Mesendoderm (in vitro differentiated cells): ENCODE measurements around the gene HMCN2.

Source experiments
- DNase-seq: peaks from one replicate; pipeline ENCODE4 v3.0.0; 2013
- H2AK5ac ChIP-seq: 2 replicates; pipeline ENCODE4 v1.6.1; 2013; ENCODE audit warnings: low read length, inconsistent platforms
- H2BK120ac ChIP-seq: 2 replicates; pipeline ENCODE4 v1.6.1; 2013; ENCODE audit warnings: low read depth, mild to moderate bottlenecking, low read length, moderate library complexity, mixed read lengths
- H2BK15ac ChIP-seq: replicated peaks from 2 replicates; pipeline ENCODE4 v1.6.1; 2013; ENCODE audit warnings: low read depth, mild to moderate bottlenecking, moderate library complexity
- H2BK5ac ChIP-seq: 2 replicates; pipeline ENCODE4 v1.6.1; 2013; ENCODE audit warnings: low read length, inconsistent platforms
- H3K18ac ChIP-seq: 2 replicates; pipeline ENCODE4 v1.6.1; 2013; ENCODE audit warnings: mild to moderate bottlenecking, low read length, mixed read lengths
- H3K23ac ChIP-seq: one replicate; pipeline ENCODE4 v1.6.1; 2013; ENCODE audit warnings: low read length
- H3K27ac ChIP-seq: 2 replicates; pipeline ENCODE4 v1.5.1; 2013; ENCODE audit warnings: low read depth, mild to moderate bottlenecking, inconsistent platforms, low read length, moderate library complexity
- H3K27me3 ChIP-seq: 2 replicates; pipeline ENCODE4 v1.6.1; 2013; ENCODE audit warnings: low read length, control low read depth, mild to moderate bottlenecking, inconsistent platforms; ENCODE audit not compliant: insufficient read depth, poor library complexity
- H3K36me3 ChIP-seq: 2 replicates; pipeline ENCODE4 v1.6.1; 2013; ENCODE audit warnings: low read length, inconsistent platforms; ENCODE audit not compliant: control insufficient read depth, insufficient read depth
- H3K4ac ChIP-seq: one replicate; pipeline ENCODE4 v1.6.1; 2013; ENCODE audit warnings: low read depth, mild to moderate bottlenecking, low read length, moderate library complexity
- H3K4me1 ChIP-seq: 2 replicates; pipeline ENCODE4 v1.6.1; 2013; ENCODE audit warnings: low read depth, low read length, inconsistent platforms; ENCODE audit not compliant: control insufficient read depth
- H3K4me2 ChIP-seq: 2 replicates; pipeline ENCODE4 v1.6.1; 2013; ENCODE audit warnings: low read length
- H3K4me3 ChIP-seq: 2 replicates; pipeline ENCODE4 v1.5.1; 2013; ENCODE audit warnings: mild to moderate bottlenecking, low read length
- H3K56ac ChIP-seq: one replicate; pipeline ENCODE4 v1.6.1; 2013; ENCODE audit warnings: low read length
- H3K79me1 ChIP-seq: 2 replicates; pipeline ENCODE4 v1.6.1; 2013; ENCODE audit warnings: low read length, inconsistent platforms
- H3K79me2 ChIP-seq: 2 replicates; pipeline ENCODE4 v1.6.1; 2013; ENCODE audit warnings: mild to moderate bottlenecking, low read length; ENCODE audit not compliant: control insufficient read depth, insufficient read depth
- H3K9ac ChIP-seq: 2 replicates; pipeline ENCODE4 v1.6.1; 2013; ENCODE audit warnings: low read length, inconsistent platforms
- H4K5ac ChIP-seq: one replicate; pipeline ENCODE4 v1.6.1; 2013; ENCODE audit warnings: low read length
- H4K8ac ChIP-seq: one replicate; pipeline ENCODE4 v1.6.1; 2013; ENCODE audit warnings: low read depth, mild to moderate bottlenecking, control low read depth, low read length, moderate library complexity
- WGBS: extraction: QIAGEN DNeasy Blood & Tissue Kit; methylation state at CpG from one replicate; pipeline ENCODE4 v1.1.7; 2013; ENCODE audit warnings: low lambda C conversion rate, missing lambda C conversion rate; ENCODE audit not compliant: insufficient coverage; ENCODE audit errors: extremely low coverage; 5-methylcytosine and 5-hydroxymethylcytosine counted together

HMCN2 gene

DNA sequence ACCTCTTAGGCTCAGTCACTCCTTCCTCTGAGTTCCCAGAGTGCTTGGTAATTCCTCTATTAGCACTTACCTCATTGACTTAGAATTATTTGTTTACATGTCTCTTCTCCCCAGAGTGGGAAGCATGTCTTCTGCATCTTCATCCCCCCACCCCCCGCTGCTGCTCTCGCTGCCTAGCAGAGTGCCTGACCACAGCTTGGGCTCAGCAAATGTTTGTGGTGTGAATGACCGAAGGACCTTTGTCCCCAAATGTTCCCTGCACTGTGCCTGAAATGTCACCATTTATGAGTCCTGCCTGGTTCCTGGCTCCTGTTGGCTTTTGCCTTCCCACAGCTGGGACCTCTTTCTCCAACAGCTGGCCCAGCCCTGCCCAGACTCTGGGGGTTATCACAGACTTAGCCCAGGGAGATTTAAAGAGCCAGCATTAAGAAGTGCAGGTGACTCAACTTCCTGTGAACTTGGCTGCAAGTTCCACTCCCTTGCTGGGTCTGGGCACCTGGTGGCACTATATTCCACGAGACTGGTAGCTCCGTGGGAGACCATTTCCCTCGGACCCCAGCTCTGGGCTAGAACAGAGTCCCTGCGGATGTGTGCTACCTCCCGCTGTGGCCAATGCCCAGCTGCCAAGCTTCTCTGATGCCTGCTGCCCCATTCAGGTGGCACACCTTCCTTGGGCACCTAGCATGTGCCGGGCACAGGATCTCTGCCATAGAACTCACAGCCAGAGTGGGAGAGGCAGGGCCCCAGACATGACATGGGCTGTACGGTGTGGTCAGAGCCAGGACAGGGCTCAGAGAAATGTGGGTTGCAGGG is 1.8 kb upstream of the HMCN2 start:
- peaks cover 5% of the 10 kb centered on the region for H3K4me1 ChIP-seq
- H4K5ac ChIP-seq, result no peak overlapping the region
- no peak overlapping the region for H3K9ac ChIP-seq
- no peak overlapping the region for H2AK5ac ChIP-seq
- no peak overlapping the region for H4K8ac ChIP-seq
- no peaks in the 10 kb centered on the region for H3K79me2 ChIP-seq
- no peaks in the 10 kb centered on the region for H3K79me1 ChIP-seq
- H3K27ac ChIP-seq, result no peak overlapping the region
- H2BK15ac ChIP-seq, result no peak overlapping the region
- H3K4me2 ChIP-seq, result no peak overlapping the region
- no peaks in the 10 kb centered on the region for H3K27me3 ChIP-seq
- WGBS, result no CpG with 5 or more reads among the region's 10 CpGs
- H2BK120ac ChIP-seq, result no peak overlapping the region
- no peak overlapping the region for H2BK5ac ChIP-seq
- no peak overlapping the region for H3K56ac ChIP-seq
- peak; percentile 82 for DNase-seq
- H3K36me3 ChIP-seq, result no peaks in the 10 kb centered on the region
- H3K18ac ChIP-seq, result no peak overlapping the region
- H3K4me3 ChIP-seq, result no peak overlapping the region
- peak overlapping the region; percentile 61 for H3K23ac ChIP-seq
- H3K4ac ChIP-seq, result no peak overlapping the region

DNA sequence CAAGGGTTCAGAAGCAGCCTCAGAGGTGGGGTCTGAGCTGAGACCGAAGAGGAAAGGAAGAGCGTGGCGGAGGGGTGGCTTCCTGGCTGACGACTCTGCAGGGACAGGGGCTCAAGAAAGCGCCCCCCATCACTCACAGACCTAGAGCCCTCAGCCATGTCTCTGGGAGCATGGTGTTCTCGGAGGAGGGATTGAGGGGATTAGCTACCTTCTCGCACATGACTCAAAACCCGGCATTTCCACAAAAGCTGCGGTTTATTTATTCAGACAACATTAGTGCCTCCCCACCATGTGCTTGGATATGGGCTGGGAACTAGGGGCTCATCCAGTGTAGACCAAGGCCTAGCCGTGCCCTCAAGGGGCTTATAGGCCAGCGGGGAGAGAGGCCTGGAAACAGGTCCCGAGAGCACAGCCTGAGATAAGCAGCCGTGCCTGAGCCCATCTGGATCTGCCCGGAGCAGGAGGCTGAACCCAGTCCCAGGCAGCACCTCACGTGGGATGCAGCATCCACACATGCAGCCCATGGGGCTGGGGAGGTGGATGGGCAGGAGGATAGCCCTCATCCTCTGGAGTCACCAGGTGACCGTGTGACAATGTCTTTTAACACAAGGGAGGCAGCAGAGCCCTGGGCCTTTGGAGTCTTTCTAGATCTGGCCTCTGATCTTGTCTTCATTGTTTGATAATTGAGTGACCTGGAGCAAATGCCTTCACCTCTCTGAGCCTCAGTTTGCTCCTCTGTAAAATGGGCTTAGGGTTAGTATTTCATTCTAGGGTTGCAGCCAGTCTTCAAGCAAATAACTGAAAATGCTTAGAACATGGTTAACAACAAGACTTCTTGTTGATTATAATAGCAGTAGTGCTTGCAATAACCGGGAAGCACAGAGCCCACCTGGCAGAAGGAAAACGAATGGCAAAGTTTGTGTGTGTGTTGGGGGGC is 878 bp upstream of the HMCN2 start:
- no peaks in the 10 kb centered on the region for H3K27me3 ChIP-seq

DNA sequence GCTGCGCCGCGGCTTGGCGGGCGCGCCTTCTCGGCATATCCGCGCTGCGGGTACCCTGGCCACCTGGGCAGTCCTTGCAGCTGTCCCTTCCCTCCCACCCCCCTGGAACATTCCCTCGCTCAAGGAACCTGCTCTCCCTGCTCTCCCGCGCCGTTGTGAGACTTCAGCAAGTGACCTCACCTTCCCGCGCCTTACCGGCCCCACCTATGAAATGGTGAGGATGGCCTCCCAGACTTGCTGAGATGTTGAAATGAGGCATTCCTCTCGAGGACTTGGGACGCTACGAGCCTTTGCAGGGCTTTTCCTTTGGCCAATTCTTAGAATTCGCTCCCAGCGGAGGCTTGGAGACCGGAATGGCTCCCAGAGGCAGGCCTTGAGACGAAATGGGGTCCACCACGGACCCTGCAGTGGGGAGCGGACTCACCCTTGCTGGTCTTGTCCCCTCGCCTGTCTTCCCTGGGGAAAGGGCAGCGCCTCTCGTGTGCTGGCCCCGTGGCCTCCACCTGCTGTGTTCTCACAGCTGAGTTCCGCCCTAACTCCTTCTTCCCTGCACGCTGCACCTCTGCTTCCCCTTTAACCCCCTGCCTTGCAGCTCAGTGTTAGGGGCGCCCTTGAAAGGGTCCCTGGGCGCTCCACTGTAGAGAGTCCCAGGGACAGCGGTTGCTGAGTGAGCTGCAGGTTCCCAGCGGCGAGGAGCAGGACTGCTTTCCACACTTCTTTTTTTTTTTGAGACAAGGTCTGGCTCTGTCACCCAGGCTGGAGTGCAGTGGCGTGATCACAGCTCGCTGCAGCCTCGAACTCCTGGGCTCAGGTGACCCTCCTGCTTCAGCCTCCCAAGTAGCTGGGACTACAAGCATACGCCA is 907 bp downstream of the HMCN2 start:
- Histone ChIP-seq H2AK5ac (no peak overlapping the region), H2BK15ac (no peak overlapping the region), H3K4me1 (peaks cover 5% of the 10 kb centered on the region), H3K4ac (no peak overlapping the region), H3K79me1 (no peaks in the 10 kb centered on the region), H3K9ac (peak overlapping the region; percentile 49), H3K4me3 (no peak overlapping the region), H3K23ac (peak overlapping the region; percentile 68), H3K56ac (peak overlapping the region; percentile 49), H2BK5ac (no peak overlapping the region), H4K5ac (no peak overlapping the region), H2BK120ac (no peak overlapping the region), H3K79me2 (no peaks in the 10 kb centered on the region), H3K27ac (no peak overlapping the region), H3K4me2 (peak overlapping the region; percentile 66), H4K8ac (no peak overlapping the region), H3K18ac (no peak overlapping the region), H3K27me3 (no peaks in the 10 kb centered on the region), H3K36me3 (no peaks in the 10 kb centered on the region)
- WGBS, result no CpG with 5 or more reads among the region's 41 CpGs
- DNase-seq, result peak; percentile 90

More for the DNA sequence above, 878 bp upstream of the HMCN2 start:
- no peak overlapping the region for H2BK15ac ChIP-seq
- no peak overlapping the region for H3K27ac ChIP-seq
- H2BK5ac ChIP-seq, result no peak overlapping the region
- no peak overlapping the region for H3K4me3 ChIP-seq
- H3K4me2 ChIP-seq, result no peak overlapping the region
- no CpG with 5 or more reads among the region's 18 CpGs for WGBS
- H4K5ac ChIP-seq, result no peak overlapping the region
- no peak overlapping the region for H2AK5ac ChIP-seq
- no peaks in the 10 kb centered on the region for H3K79me2 ChIP-seq
- no peaks in the 10 kb centered on the region for H3K79me1 ChIP-seq
- no peak overlapping the region for H3K18ac ChIP-seq
- no peak overlapping the region for H3K56ac ChIP-seq
- no peak overlapping the region for H3K23ac ChIP-seq
- no peak overlapping the region for H3K4ac ChIP-seq
- H3K4me1 ChIP-seq, result peaks cover 5% of the 10 kb centered on the region
- DNase-seq, result peak; percentile 22
- no peak overlapping the region for H4K8ac ChIP-seq
- H3K36me3 ChIP-seq, result no peaks in the 10 kb centered on the region
- no peak overlapping the region for H2BK120ac ChIP-seq
- no peak overlapping the region for H3K9ac ChIP-seq

DNA sequence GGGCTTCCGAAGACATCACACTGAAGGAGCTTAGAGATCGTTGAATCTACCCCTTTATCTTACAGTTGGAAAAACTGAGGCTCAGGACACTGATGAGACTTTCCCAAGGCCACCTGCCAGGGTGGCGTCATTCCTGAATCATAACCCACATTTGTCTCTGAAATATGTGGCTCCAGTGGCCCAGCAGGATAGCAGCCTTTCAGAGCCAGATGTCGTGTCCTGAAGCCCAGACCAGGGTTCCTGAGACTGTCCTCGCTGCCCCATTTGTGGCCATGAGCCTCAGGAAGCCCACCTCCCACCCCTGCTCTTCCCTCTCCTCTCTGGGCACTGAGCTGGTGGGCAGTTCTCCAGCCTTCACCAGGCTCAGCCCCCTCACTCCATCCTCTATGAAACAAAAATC is 2.4 kb downstream of the HMCN2 start:
- Histone ChIP-seq H3K79me1 (no peaks in the 10 kb centered on the region), H3K4me1 (peaks cover 5% of the 10 kb centered on the region), H3K23ac (no peak overlapping the region), H2AK5ac (no peak overlapping the region), H3K56ac (peak overlapping the region; percentile 11), H3K18ac (no peak overlapping the region), H2BK5ac (no peak overlapping the region), H3K36me3 (no peaks in the 10 kb centered on the region), H3K4ac (no peak overlapping the region), H3K4me2 (no peak overlapping the region), H3K9ac (no peak overlapping the region), H4K5ac (no peak overlapping the region), H4K8ac (no peak overlapping the region), H3K79me2 (no peaks in the 10 kb centered on the region), H3K27me3 (no peaks in the 10 kb centered on the region), H2BK120ac (no peak overlapping the region), H3K4me3 (no peak overlapping the region), H2BK15ac (no peak overlapping the region), H3K27ac (no peak overlapping the region)
- WGBS, result no CpG with 5 or more reads among the region's 5 CpGs
- no peak for DNase-seq

DNA sequence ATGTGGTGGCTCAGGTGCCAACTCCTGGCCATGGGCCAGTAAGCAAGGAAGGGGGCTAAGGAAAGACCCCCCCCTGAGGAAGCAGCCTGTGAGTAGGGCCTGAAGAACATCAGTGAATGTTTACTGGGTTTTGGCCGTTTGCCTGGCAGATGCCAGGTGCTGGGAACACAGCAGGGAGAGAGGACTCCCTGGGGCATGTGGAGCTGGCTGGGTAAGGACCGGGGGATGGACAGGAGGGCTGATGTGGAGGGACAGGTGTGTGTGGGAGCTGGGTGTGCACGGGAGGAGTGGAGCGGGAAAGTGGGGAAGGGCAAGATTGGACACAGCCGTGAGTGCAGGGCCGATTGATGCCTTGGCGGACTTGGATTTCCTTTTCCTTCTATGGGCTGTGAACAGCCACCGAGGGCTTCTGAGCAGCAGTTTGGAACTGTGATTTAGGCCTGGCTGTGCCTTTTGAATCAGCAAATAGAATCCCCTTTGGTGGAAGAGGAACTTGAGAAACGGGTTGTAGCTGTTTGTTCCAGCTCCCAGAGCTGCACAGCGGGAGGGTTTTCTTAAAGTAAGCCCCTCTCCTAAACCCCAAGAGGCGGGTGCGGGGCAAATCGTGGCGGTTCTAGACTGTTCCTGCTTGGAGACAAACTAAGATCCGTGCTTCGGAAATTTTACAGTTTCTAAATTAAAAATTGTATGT is 3.1 kb downstream of the HMCN2 start:
- Histone ChIP-seq H3K27me3 (no peaks in the 10 kb centered on the region), H3K36me3 (no peaks in the 10 kb centered on the region), H3K4me2 (no peak overlapping the region), H2BK120ac (no peak overlapping the region), H2AK5ac (no peak overlapping the region), H3K9ac (peak overlapping the region; percentile 30), H3K4ac (no peak overlapping the region), H3K79me1 (no peaks in the 10 kb centered on the region), H3K23ac (peak overlapping the region; percentile 57), H2BK5ac (no peak overlapping the region), H3K27ac (no peak overlapping the region), H2BK15ac (no peak overlapping the region), H3K4me3 (no peak overlapping the region), H3K4me1 (peaks cover 5% of the 10 kb centered on the region), H3K79me2 (no peaks in the 10 kb centered on the region), H3K18ac (no peak overlapping the region), H4K5ac (no peak overlapping the region), H3K56ac (peak overlapping the region; percentile 82), H4K8ac (no peak overlapping the region)
- WGBS, result no CpG with 5 or more reads among the region's 16 CpGs
- peak; percentile 71 for DNase-seq
